ENCODE data around the gene PRADC1.

The PRADC1 gene

DNA sequence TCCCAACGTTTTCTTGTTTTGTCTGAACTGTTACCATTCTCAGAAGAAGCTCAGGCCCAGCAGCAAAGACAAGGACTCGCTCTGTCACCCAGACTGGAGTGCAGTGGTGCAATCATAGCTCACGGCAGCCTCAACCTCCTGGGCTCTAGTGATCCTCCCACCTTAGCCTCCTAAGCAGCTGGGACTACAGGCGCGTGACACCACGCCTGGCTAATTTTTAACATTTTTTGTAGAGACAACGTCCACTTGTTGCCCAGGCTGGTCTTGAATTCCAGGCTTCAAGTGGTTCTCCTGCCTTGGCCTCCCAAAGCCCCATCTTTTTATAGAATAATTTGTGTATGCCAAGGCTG is 21.0 kb downstream of the PRADC1 start:
- no peak overlapping the region for H3K4me3 ChIP-seq (replicated peaks; ENCODE audit: low read depth, low read length)
- TF ChIP-seq, protein P1, sequence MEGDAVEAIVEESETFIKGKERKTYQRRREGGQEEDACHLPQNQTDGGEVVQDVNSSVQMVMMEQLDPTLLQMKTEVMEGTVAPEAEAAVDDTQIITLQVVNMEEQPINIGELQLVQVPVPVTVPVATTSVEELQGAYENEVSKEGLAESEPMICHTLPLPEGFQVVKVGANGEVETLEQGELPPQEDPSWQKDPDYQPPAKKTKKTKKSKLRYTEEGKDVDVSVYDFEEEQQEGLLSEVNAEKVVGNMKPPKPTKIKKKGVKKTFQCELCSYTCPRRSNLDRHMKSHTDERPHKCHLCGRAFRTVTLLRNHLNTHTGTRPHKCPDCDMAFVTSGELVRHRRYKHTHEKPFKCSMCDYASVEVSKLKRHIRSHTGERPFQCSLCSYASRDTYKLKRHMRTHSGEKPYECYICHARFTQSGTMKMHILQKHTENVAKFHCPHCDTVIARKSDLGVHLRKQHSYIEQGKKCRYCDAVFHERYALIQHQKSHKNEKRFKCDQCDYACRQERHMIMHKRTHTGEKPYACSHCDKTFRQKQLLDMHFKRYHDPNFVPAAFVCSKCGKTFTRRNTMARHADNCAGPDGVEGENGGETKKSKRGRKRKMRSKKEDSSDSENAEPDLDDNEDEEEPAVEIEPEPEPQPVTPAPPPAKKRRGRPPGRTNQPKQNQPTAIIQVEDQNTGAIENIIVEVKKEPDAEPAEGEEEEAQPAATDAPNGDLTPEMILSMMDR (IDR thresholded peaks at IDR 0.05; ENCODE audit: insufficient read depth, low read length, poor library complexity, severe bottlenecking) = no peak
- H3K27me3 ChIP-seq (replicated peaks; ENCODE audit: control insufficient read depth, insufficient read depth, low read length) = no peaks in the 10 kb centered on the region; the same call in 1 of the 2 replicates
- no peak for DNase-seq (ENCODE audit: extremely low read depth, insufficient read length)
- no peaks in the 10 kb centered on the region for H3K36me3 ChIP-seq (ENCODE audit: control insufficient read depth, insufficient read depth, low read length)

GRCh38 chr2:73210696-73211095 is 22.3 kb downstream of the PRADC1 start:
- no peak for DNase-seq (ENCODE audit: extremely low read depth, insufficient read length)
- TF ChIP-seq, protein P1 (IDR thresholded peaks at IDR 0.05; ENCODE audit: insufficient read depth, low read length, poor library complexity, severe bottlenecking) = no peak
- Histone ChIP-seq H3K27me3 (replicated peaks; ENCODE audit: control insufficient read depth, insufficient read depth, low read length) (no peaks in the 10 kb centered on the region; the same call in none of the 2 replicates), H3K36me3 (ENCODE audit: control insufficient read depth, insufficient read depth, low read length) (no peaks in the 10 kb centered on the region), H3K4me3 (replicated peaks; ENCODE audit: low read depth, low read length) (no peak overlapping the region)

DNA sequence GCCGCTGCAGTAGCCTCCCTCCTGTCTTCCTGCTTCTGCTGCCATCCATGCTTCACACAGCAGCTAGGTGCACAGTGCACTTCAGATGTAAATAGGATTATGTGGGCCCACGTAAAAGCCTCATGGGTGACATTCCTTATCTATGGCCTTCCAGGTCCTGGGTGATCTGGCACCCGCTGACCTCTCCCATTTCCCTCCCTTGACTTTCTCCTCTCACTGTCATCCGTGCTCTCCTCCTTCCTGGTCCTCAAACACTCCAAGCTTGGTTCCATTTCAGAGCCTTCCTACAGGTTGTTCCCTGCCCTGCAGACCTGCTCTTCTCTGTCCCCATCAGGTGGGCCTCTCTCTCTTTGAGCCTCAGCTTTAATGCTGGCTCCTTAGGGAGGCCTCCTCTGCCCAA is 23.0 kb downstream of the PRADC1 start:
- H3K36me3 ChIP-seq (ENCODE audit: control insufficient read depth, insufficient read depth, low read length) = no peaks in the 10 kb centered on the region
- DNase-seq (ENCODE audit: extremely low read depth, insufficient read length) = no peak
- TF ChIP-seq, protein P1 (IDR thresholded peaks at IDR 0.05; ENCODE audit: insufficient read depth, low read length, poor library complexity, severe bottlenecking) = no peak
- no peak overlapping the region for H3K4me3 ChIP-seq (replicated peaks; ENCODE audit: low read depth, low read length)
- no peaks in the 10 kb centered on the region; the same call in none of the 2 replicates for H3K27me3 ChIP-seq (replicated peaks; ENCODE audit: control insufficient read depth, insufficient read depth, low read length)

GRCh38 chr2:73208258-73208657 is 24.8 kb downstream of the PRADC1 start:
- TF ChIP-seq, protein P1 (IDR thresholded peaks at IDR 0.05; ENCODE audit: insufficient read depth, low read length, poor library complexity, severe bottlenecking) = no peak
- Histone ChIP-seq H3K4me3 (replicated peaks; ENCODE audit: low read depth, low read length) (no peak overlapping the region), H3K27me3 (replicated peaks; ENCODE audit: control insufficient read depth, insufficient read depth, low read length) (no peaks in the 10 kb centered on the region; the same call in none of the 2 replicates), H3K36me3 (ENCODE audit: control insufficient read depth, insufficient read depth, low read length) (no peaks in the 10 kb centered on the region)
- no peak for DNase-seq (ENCODE audit: extremely low read depth, insufficient read length)

DNA sequence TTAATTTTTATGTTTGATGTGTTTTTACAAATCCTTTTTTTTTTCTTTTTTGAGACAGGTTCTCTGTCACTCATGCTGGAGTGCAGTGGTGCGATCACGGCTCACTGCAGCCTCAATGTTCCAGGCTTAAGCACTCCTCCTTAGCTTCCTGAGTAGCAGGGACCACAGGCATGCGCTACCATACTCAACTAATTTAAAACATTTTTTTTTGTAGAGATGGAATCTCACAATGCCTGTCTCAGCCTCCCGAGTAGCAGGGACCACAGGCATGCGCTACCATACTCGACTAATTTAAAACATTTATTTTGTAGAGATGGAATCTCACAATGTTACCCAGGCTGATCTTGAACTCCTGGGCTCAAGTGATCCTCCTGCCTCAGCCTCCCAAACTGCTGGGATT is 27.4 kb downstream of the PRADC1 start:
- H3K36me3 ChIP-seq (ENCODE audit: control insufficient read depth, insufficient read depth, low read length) = no peaks in the 10 kb centered on the region
- DNase-seq (ENCODE audit: extremely low read depth, insufficient read length) = no peak
- TF ChIP-seq, protein P1 (IDR thresholded peaks at IDR 0.05; ENCODE audit: insufficient read depth, low read length, poor library complexity, severe bottlenecking) = no peak
- no peak overlapping the region for H3K4me3 ChIP-seq (replicated peaks; ENCODE audit: low read depth, low read length)
- no peaks in the 10 kb centered on the region; the same call in none of the 2 replicates for H3K27me3 ChIP-seq (replicated peaks; ENCODE audit: control insufficient read depth, insufficient read depth, low read length)

DNA sequence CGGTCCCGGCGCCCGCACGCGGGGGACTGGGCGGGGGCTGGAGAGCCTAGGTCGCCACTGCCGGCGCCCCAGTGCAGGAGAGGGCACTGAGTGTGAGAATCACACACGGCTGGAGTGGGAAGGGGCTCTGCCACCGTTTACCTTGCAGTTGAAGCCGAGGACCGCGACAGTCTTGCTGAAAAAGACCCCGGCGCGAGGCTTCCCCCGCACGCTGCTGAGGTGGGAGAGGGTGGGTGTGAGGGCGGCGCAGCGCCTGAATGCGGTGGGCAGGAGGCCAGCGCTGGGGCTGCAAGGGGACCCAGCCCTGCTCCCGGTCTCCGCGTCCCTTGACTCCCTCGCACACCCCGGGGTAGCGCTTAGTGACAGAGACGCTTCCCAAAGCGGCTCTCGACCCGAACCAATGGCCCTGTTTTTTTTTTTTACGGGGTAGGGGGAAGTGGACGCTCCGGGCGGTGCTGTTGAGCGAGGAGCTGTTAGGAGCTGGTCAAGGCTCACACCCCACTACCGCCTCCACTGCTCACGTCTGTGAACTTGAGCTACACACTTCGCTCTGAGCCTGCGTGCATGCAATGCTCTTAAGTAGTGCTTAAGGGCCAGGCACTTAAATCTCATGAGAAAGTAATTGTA is 29.9 kb downstream of the PRADC1 start:
- Histone ChIP-seq H3K27me3 (replicated peaks; ENCODE audit: control insufficient read depth, insufficient read depth, low read length) (no peaks in the 10 kb centered on the region; the same call in none of the 2 replicates), H3K4me3 (replicated peaks; ENCODE audit: low read depth, low read length) (no peak overlapping the region), H3K36me3 (ENCODE audit: control insufficient read depth, insufficient read depth, low read length) (no peaks in the 10 kb centered on the region)
- TF ChIP-seq, protein P1 (IDR thresholded peaks at IDR 0.05; ENCODE audit: insufficient read depth, low read length, poor library complexity, severe bottlenecking) = no peak
- no peak for DNase-seq (ENCODE audit: extremely low read depth, insufficient read length)
